Esophagus muscularis mucosa (tissue), 4 donors: ENCODE measurements around the gene ULK4. TPM values are rescaled to one million over a fixed set of nuclear protein-coding genes. Genes with fewer than 3 reads are reported as not detected.
A peak's percentile ranks its signal among the peaks of the same experiment; 100 is the strongest.
"Not testable (repeated sequence)": the region's sequence is repeated elsewhere in the genome, so short reads cannot be mapped to it uniquely, and the experiment has no call there.

Experiments used
- DNase-seq: peaks from one replicate; pipeline ENCODE4 v3.0.0-alpha.2; 2017; ENCODE audit errors: extremely low spot score
- H3K27ac ChIP-seq, 4 donors: fragments of 200-600 bp; sonication (generic); replicated peaks in 1 of 4; 1 replicate in 3 of 4; 2 replicates in 1 of 4; pipeline ENCODE4 v1.5.1; 2016 to 2019; ENCODE audit warnings: mild to moderate bottlenecking in 1 of 4
- H3K27me3 ChIP-seq, 4 donors: fragments of 200-600 bp; sonication (generic); one replicate each; pipeline versions ENCODE4 v1.5.1 to v1.6.0; 2016 to 2019
- H3K36me3 ChIP-seq, 4 donors: fragments of 200-600 bp; sonication (generic); one replicate each; pipeline ENCODE4 v1.5.1; 2016 to 2019
- H3K4me1 ChIP-seq, 4 donors: fragments of 200-600 bp; sonication (generic); one replicate each; pipeline ENCODE4 v1.5.1; 2016 to 2019
- H3K4me3 ChIP-seq, 4 donors: fragments of 200-600 bp; sonication (generic); 1 replicate in 2 of 4; 2 replicates in 2 of 4; pipeline ENCODE4 v1.5.1; 2016 to 2019; ENCODE audit warnings: mild to moderate bottlenecking in 4 of 4, moderate library complexity in 1 of 4
- H3K9me3 ChIP-seq, 4 donors: fragments of 200-600 bp; sonication (generic); 1 replicate in 3 of 4; 2 replicates in 1 of 4; pipeline ENCODE4 v1.5.1; 2016 to 2019
- CTCF ChIP-seq, 3 experiments: fragments of 200-600 bp in 2 of 3; fragments of 450-650 bp in 1 of 3; sonication (generic) in 2 of 3; IDR thresholded peaks; one replicate each; pipeline ENCODE4 v1.5.1; 2017 to 2019; ENCODE audit warnings: antibody characterized with exemption in 3 of 3, mild to moderate bottlenecking in 2 of 3, moderate library complexity in 1 of 3
- EP300 ChIP-seq: sonication (generic); formaldehyde crosslinking; IDR thresholded peaks from one replicate; pipeline ENCODE4 v1.6.1; 2017; ENCODE audit warnings: antibody characterized with exemption
- POLR2A ChIP-seq: fragments of 450-650 bp; IDR thresholded peaks from one replicate; pipeline ENCODE4 v1.6.1; 2017; ENCODE audit warnings: antibody characterized with exemption, moderate library complexity, mild to moderate bottlenecking, low read depth
- POLR2AphosphoS5 ChIP-seq, 2 donors: sonication (generic); formaldehyde crosslinking; IDR thresholded peaks; one replicate each; pipeline ENCODE4 v1.6.1; 2017; ENCODE audit warnings: antibody characterized with exemption in 2 of 2
- WGBS: methylation state at CpG from one replicate; pipeline ENCODE4 v1.1.5; 2018; 5-methylcytosine and 5-hydroxymethylcytosine counted together
- intact Hi-C: fragments of 100-400 bp; cut with DNase I; formaldehyde crosslinking; loops from one replicate; pipeline ENCODE4 v1.15.1; 2023
- total RNA-seq, 4 donors: library from RNA; depleted of rRNA; stranded (reverse); fragments of >200 nt; gene quantifications; one replicate each; pipeline versions ENCODE4 v1.1.0 to v1.2.1, GENCODE V29; 2016

ULK4 gene
- total RNA-seq, 4 donors from 2014 or later: 4.2 to 15.4 (median 11.0) TPM

GRCh38 chr3:41769106-41769505, 192.8 kb downstream of the ULK4 start:
- no peak for DNase-seq
- WGBS: 81% methylated on average over 2 of the region's 2 CpGs

GRCh38 chr3:41768363-41768762, 193.5 kb downstream of the ULK4 start:
- Histone ChIP-seq H3K27me3 (no peaks in the 10 kb centered on the region), H3K36me3 (no peaks in the 10 kb centered on the region), H3K4me1 (no peaks in the 10 kb centered on the region), H3K4me3 (no peak overlapping the region), H3K9me3 (no peaks in the 10 kb centered on the region), H3K27ac (no peak overlapping the region)
- no peak for TF ChIP-seq CTCF (IDR thresholded peaks at IDR 0.05)
- intact Hi-C loops: no loop called here
- 100% methylated on average over 1 of the region's 1 CpG for WGBS
- no peak for DNase-seq

More at GRCh38 chr3:41769106-41769505, 192.8 kb downstream of the ULK4 start:
- Histone ChIP-seq H3K27ac (no peak overlapping the region), H3K4me3 (no peak overlapping the region), H3K9me3 (no peaks in the 10 kb centered on the region), H3K27me3 (no peaks in the 10 kb centered on the region), H3K36me3 (no peaks in the 10 kb centered on the region), H3K4me1 (no peaks in the 10 kb centered on the region)
- no peak for TF ChIP-seq CTCF (IDR thresholded peaks at IDR 0.05)
- TF ChIP-seq EP300: no peak
- TF ChIP-seq POLR2AphosphoS5 (IDR thresholded peaks at IDR 0.05): no peak
- TF ChIP-seq POLR2A: no peak
- intact Hi-C loops: no loop called here

- H3K27me3 ChIP-seq, H3K4me3 ChIP-seq, H3K4me1 ChIP-seq, DNase-seq, H3K9me3 ChIP-seq, H3K36me3 ChIP-seq, intact Hi-C loops, H3K27ac ChIP-seq: not testable (repeated sequence)
- 85% methylated on average over 7 of the region's 7 CpGs for WGBS
These were observed 199.0 kb downstream of the ULK4 start for GRCh38 chr3:41762867-41763266.

- TF ChIP-seq EP300: no peak
- Histone ChIP-seq H3K9me3 (no peaks in the 10 kb centered on the region), H3K27me3 (no peaks in the 10 kb centered on the region), H3K36me3 (no peaks in the 10 kb centered on the region), H3K4me3 (no peak overlapping the region), H3K4me1 (peaks cover 0 to 14% (median 9%) of the 10 kb centered on the region in 4 donors), H3K27ac (no peak overlapping the region)
- intact Hi-C loops: no loop called here
- no peak for DNase-seq
These were observed 208.3 kb downstream of the ULK4 start for GRCh38 chr3:41753651-41754050.

- intact Hi-C loops: no loop called here
- H3K27ac ChIP-seq: no peak overlapping the region
- TF ChIP-seq POLR2AphosphoS5 (IDR thresholded peaks at IDR 0.05): no peak
- no peak for TF ChIP-seq EP300
- no peak for TF ChIP-seq CTCF (IDR thresholded peaks at IDR 0.05)
- no peak for TF ChIP-seq POLR2A
These were observed 210.3 kb downstream of the ULK4 start for GRCh38 chr3:41751597-41751996.

GRCh38 chr3:41749988-41750387, 211.9 kb downstream of the ULK4 start:
- Histone ChIP-seq H3K27me3 (no peaks in the 10 kb centered on the region), H3K27ac (no peak overlapping the region), H3K4me3 (no peak overlapping the region), H3K9me3 (no peaks in the 10 kb centered on the region), H3K4me1 (peaks cover 0 to 14% (median 9%) of the 10 kb centered on the region in 4 donors), H3K36me3 (no peaks in the 10 kb centered on the region)
- TF ChIP-seq EP300: no peak
- TF ChIP-seq POLR2A: no peak
- TF ChIP-seq CTCF (IDR thresholded peaks at IDR 0.05): no peak
- TF ChIP-seq POLR2AphosphoS5 (IDR thresholded peaks at IDR 0.05): peak in 1 of 2 donors; percentile 30
- DNase-seq: no peak
- 47% methylated on average over 4 of the region's 4 CpGs for WGBS
- intact Hi-C loops: no loop called here

More at GRCh38 chr3:41751597-41751996, 210.3 kb downstream of the ULK4 start:
- peaks cover 0 to 14% (median 9%) of the 10 kb centered on the region in 4 donors for H3K4me1 ChIP-seq
- DNase-seq: no peak
- H3K4me3 ChIP-seq: no peak overlapping the region
- H3K27me3 ChIP-seq: no peaks in the 10 kb centered on the region
- H3K36me3 ChIP-seq: no peaks in the 10 kb centered on the region
- H3K9me3 ChIP-seq: no peaks in the 10 kb centered on the region
